ENCODE data around the gene CUX1.
"Not testable (repeated sequence)": the region's sequence is repeated elsewhere in the genome, so short reads cannot be mapped to it uniquely, and the experiment has no call there.

Gene CUX1

DNA sequence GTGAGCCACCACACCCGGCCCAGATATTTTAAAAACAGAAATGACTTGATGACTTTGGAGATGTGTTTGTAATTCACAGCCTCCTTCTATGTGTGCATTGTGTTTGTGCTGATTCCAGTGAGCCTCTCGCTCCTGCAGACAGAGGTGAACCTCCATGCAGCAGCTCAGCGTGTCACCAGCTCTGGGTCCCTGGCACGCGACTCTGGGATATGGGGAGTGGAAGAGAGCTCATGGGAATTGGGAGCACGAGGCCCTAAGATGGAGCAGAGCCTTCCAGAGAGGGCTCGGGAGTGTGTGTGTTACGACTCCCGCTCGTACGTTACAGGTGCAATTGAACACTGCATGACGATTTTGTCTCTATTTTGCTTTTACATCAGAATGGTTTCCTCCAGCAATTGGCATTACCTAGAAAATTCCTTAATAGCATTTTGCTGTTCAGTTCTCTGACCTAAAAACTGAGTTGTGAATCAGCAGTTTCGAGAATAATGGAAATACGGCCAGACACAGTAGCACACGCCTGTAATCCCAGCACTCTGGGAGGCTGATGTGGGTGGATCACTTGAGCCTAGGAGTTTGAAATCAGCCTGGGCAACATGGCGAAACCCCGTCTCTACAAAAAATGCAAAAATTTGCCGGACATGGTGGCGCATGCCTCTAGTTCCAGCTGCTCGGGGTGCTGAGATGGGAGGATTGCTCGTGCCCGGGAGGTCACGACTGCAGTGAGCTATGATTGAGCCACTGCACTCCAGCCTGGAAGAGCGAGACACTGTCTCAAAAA is 204.6 kb downstream of the CUX1 start:
- DNase-seq (ENCODE audit: low read depth): no peak
- Histone ChIP-seq H3K4me1 (ENCODE audit: control insufficient read depth, insufficient read depth, low read length) (no peaks in the 10 kb centered on the region), H3K36me3 (ENCODE audit: control insufficient read depth, insufficient read depth, low read length, severe bottlenecking) (no peaks in the 10 kb centered on the region), H3K27me3 (replicated peaks; ENCODE audit: control insufficient read depth, insufficient read depth, low read length) (no peaks in the 10 kb centered on the region), H3K9ac (ENCODE audit: low read length) (no peak overlapping the region), H3K4me3 (ENCODE audit: low read length) (no peak overlapping the region), H3K9me3 (ENCODE audit: control insufficient read depth, low read length) (no peaks in the 10 kb centered on the region)

GRCh38 chr7:102024005-102024768 is 206.8 kb downstream of the CUX1 start:
- DNase-seq (ENCODE audit: low read depth): no peak

DNA sequence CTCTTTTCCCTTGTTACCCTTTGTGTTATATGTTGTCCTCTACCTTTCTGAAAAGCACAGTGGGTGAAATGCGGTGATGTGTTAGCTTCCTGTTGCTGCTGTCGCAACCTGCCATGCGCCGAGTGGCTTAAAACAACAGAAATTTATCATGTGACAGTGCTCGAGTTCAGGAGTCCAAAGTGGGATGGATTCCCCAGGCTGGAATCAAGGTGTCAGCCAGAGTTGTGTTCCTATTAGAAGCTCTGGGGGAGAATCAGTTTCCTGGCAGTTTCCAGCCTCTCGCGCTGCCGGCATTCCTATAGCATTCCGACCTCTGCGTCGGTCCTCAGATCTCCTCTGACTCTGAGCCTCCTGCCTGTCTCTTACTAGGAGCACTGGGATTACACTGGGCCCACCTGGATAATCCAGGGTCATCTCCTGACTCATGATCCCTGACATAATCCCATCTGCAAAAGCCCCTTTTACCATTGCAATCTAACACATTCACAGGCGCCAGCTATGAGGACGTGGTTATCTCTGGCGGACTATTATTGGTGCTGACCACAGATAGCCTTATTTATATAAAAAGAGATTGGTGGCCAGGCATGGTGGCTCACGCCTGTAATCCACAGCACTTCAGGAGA is 207.5 kb downstream of the CUX1 start:
- H3K4me3 ChIP-seq (ENCODE audit: low read length): no peak overlapping the region
- DNase-seq (ENCODE audit: low read depth): no peak
- H3K9me3 ChIP-seq (ENCODE audit: control insufficient read depth, low read length): no peaks in the 10 kb centered on the region
- H3K36me3 ChIP-seq (ENCODE audit: control insufficient read depth, insufficient read depth, low read length, severe bottlenecking): no peaks in the 10 kb centered on the region
- H3K4me1 ChIP-seq (ENCODE audit: control insufficient read depth, insufficient read depth, low read length): no peaks in the 10 kb centered on the region
- no peak overlapping the region for H3K9ac ChIP-seq (ENCODE audit: low read length)
- no peaks in the 10 kb centered on the region for H3K27me3 ChIP-seq (replicated peaks; ENCODE audit: control insufficient read depth, insufficient read depth, low read length)

More at GRCh38 chr7:102024005-102024768, 206.8 kb downstream of the CUX1 start:
- H3K4me1 ChIP-seq (ENCODE audit: control insufficient read depth, insufficient read depth, low read length): no peaks in the 10 kb centered on the region
- H3K4me3 ChIP-seq (ENCODE audit: low read length): no peak overlapping the region
- H3K9ac ChIP-seq (ENCODE audit: low read length): no peak overlapping the region
- H3K36me3 ChIP-seq (ENCODE audit: control insufficient read depth, insufficient read depth, low read length, severe bottlenecking): no peaks in the 10 kb centered on the region
- H3K27me3 ChIP-seq (replicated peaks; ENCODE audit: control insufficient read depth, insufficient read depth, low read length): no peaks in the 10 kb centered on the region
- H3K9me3 ChIP-seq (ENCODE audit: control insufficient read depth, low read length): no peaks in the 10 kb centered on the region

GRCh38 chr7:102025777-102026176 is 208.4 kb downstream of the CUX1 start:
- not testable (repeated sequence) for H3K9ac ChIP-seq (ENCODE audit: low read length); DNase-seq (ENCODE audit: low read depth); H3K4me1 ChIP-seq (ENCODE audit: control insufficient read depth, insufficient read depth, low read length); H3K36me3 ChIP-seq (ENCODE audit: control insufficient read depth, insufficient read depth, low read length, severe bottlenecking); H3K4me3 ChIP-seq (ENCODE audit: low read length); H3K9me3 ChIP-seq (ENCODE audit: control insufficient read depth, low read length); H3K27me3 ChIP-seq (replicated peaks; ENCODE audit: control insufficient read depth, insufficient read depth, low read length)

GRCh38 chr7:102028206-102028826 is 210.9 kb downstream of the CUX1 start:
- Histone ChIP-seq H3K4me1 (ENCODE audit: control insufficient read depth, insufficient read depth, low read length) (no peaks in the 10 kb centered on the region), H3K4me3 (ENCODE audit: low read length) (no peak overlapping the region)
- no peak for DNase-seq (ENCODE audit: low read depth)

GRCh38 chr7:102029616-102030015 is 212.2 kb downstream of the CUX1 start:
- Histone ChIP-seq H3K27me3 (replicated peaks; ENCODE audit: control insufficient read depth, insufficient read depth, low read length) (no peaks in the 10 kb centered on the region), H3K9ac (ENCODE audit: low read length) (no peak overlapping the region), H3K4me3 (ENCODE audit: low read length) (no peak overlapping the region), H3K4me1 (ENCODE audit: control insufficient read depth, insufficient read depth, low read length) (no peaks in the 10 kb centered on the region), H3K9me3 (ENCODE audit: control insufficient read depth, low read length) (no peaks in the 10 kb centered on the region), H3K36me3 (ENCODE audit: control insufficient read depth, insufficient read depth, low read length, severe bottlenecking) (no peaks in the 10 kb centered on the region)
- no peak for DNase-seq (ENCODE audit: low read depth)

More at GRCh38 chr7:102028206-102028826, 210.9 kb downstream of the CUX1 start:
- Histone ChIP-seq H3K27me3 (replicated peaks; ENCODE audit: control insufficient read depth, insufficient read depth, low read length) (no peaks in the 10 kb centered on the region), H3K36me3 (ENCODE audit: control insufficient read depth, insufficient read depth, low read length, severe bottlenecking) (no peaks in the 10 kb centered on the region), H3K9ac (ENCODE audit: low read length) (no peak overlapping the region), H3K9me3 (ENCODE audit: control insufficient read depth, low read length) (no peaks in the 10 kb centered on the region)

DNA sequence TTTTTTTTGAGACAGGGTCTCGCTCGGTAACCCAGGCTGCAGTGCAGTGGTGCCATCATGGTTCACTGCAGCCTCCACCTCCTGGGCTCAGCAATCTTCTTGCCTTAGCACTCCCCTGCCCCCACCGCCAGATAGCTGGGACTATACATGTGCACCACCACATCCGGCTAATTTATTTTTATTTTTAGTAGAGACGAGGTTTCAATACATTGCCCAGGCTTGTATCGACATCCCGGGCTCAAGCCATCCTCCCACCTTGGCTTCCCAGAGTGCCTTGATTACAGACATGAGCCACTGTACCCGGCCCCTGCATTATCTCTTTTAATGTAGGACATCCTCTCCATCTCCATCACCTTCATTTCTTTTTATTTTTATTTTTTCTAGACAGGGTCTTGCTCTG is 213.3 kb downstream of the CUX1 start:
- no peaks in the 10 kb centered on the region for H3K9me3 ChIP-seq (ENCODE audit: control insufficient read depth, low read length)
- no peaks in the 10 kb centered on the region for H3K4me1 ChIP-seq (ENCODE audit: control insufficient read depth, insufficient read depth, low read length)

GRCh38 chr7:102036958-102037357 is 219.5 kb downstream of the CUX1 start:
- no peak for DNase-seq (ENCODE audit: low read depth)
- no peak overlapping the region for H3K9ac ChIP-seq (ENCODE audit: low read length)

More for the DNA sequence above, 213.3 kb downstream of the CUX1 start:
- Histone ChIP-seq H3K36me3 (ENCODE audit: control insufficient read depth, insufficient read depth, low read length, severe bottlenecking) (no peaks in the 10 kb centered on the region), H3K27me3 (replicated peaks; ENCODE audit: control insufficient read depth, insufficient read depth, low read length) (no peaks in the 10 kb centered on the region), H3K4me3 (ENCODE audit: low read length) (no peak overlapping the region), H3K9ac (ENCODE audit: low read length) (no peak overlapping the region)
- no peak for DNase-seq (ENCODE audit: low read depth)

DNA sequence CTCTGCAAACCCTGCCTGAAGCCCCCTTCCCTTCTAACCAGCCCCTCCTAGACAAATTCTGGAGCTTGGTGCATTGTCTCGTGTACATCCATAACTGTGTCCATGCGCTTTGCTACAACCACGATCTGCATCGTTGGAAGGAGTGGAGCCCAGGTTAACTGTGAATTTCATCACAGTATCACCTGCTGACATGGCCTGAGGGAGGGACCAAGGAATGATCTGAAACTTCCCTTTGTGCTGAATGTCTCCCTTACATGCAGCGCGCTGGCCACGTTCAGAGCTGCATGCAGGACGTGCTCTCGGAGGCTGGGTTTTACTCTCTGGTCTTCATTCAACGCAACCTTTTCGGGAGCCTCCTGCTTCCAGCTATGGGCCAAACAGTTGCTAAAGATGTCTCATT is 222.3 kb downstream of the CUX1 start:
- no peak for DNase-seq (ENCODE audit: low read depth)
- H3K4me3 ChIP-seq (ENCODE audit: low read length): no peak overlapping the region
- no peak overlapping the region for H3K9ac ChIP-seq (ENCODE audit: low read length)
- no peaks in the 10 kb centered on the region for H3K9me3 ChIP-seq (ENCODE audit: control insufficient read depth, low read length)
- H3K27me3 ChIP-seq (replicated peaks; ENCODE audit: control insufficient read depth, insufficient read depth, low read length): no peaks in the 10 kb centered on the region
- peaks cover 11% of the 10 kb centered on the region for H3K4me1 ChIP-seq (ENCODE audit: control insufficient read depth, insufficient read depth, low read length)
- H3K36me3 ChIP-seq (ENCODE audit: control insufficient read depth, insufficient read depth, low read length, severe bottlenecking): no peaks in the 10 kb centered on the region

More at GRCh38 chr7:102036958-102037357, 219.5 kb downstream of the CUX1 start:
- peaks cover 7% of the 10 kb centered on the region for H3K4me1 ChIP-seq (ENCODE audit: control insufficient read depth, insufficient read depth, low read length)
- no peak overlapping the region for H3K4me3 ChIP-seq (ENCODE audit: low read length)
- H3K36me3 ChIP-seq (ENCODE audit: control insufficient read depth, insufficient read depth, low read length, severe bottlenecking): no peaks in the 10 kb centered on the region
- no peaks in the 10 kb centered on the region for H3K9me3 ChIP-seq (ENCODE audit: control insufficient read depth, low read length)
- no peaks in the 10 kb centered on the region for H3K27me3 ChIP-seq (replicated peaks; ENCODE audit: control insufficient read depth, insufficient read depth, low read length)

- H3K4me1 ChIP-seq (ENCODE audit: control insufficient read depth, insufficient read depth, low read length): peaks cover 16% of the 10 kb centered on the region
- DNase-seq (ENCODE audit: low read depth): no peak
- H3K27me3 ChIP-seq (replicated peaks; ENCODE audit: control insufficient read depth, insufficient read depth, low read length): no peaks in the 10 kb centered on the region
- no peaks in the 10 kb centered on the region for H3K36me3 ChIP-seq (ENCODE audit: control insufficient read depth, insufficient read depth, low read length, severe bottlenecking)
- no peak overlapping the region for H3K4me3 ChIP-seq (ENCODE audit: low read length)
- H3K9ac ChIP-seq (ENCODE audit: low read length): no peak overlapping the region
- no peaks in the 10 kb centered on the region for H3K9me3 ChIP-seq (ENCODE audit: control insufficient read depth, low read length)
Measured at GRCh38 chr7:102040569-102040968, 223.1 kb downstream of the CUX1 start.
